GM12878 (cell line): Measurements from ENCODE around the gene PSMB1.

ENCODE experiments used
- ASH2L ChIP-seq: fragments of 300-600, 200-600 bp; sonication (generic); IDR thresholded peaks from 2 replicates; pipeline ENCODE4 v1.6.1; 2017; ENCODE audit warnings: low read depth, mild to moderate bottlenecking, borderline replicate concordance
- CTCF ChIP-seq, 3 experiments: IDR thresholded peaks in 2 of 3; conservative IDR thresholded peaks in 1 of 3; 2 replicates each; pipeline ENCODE4 v1.5.1; 2011; ENCODE audit warnings: low read depth in 3 of 3, low read length in 3 of 3, mild to moderate bottlenecking in 3 of 3, control low read depth in 2 of 3, moderate library complexity in 2 of 3, inconsistent platforms in 1 of 3, mixed read lengths in 1 of 3; ENCODE audit not compliant: control insufficient read depth in 2 of 3, insufficient read depth in 1 of 3; ENCODE audit errors: extremely low read depth in 1 of 3
- EP300 ChIP-seq, 2 experiments: fragments of 150-350 bp in 1 of 2; IDR thresholded peaks; 2 replicates each; pipeline ENCODE4 v1.6.1; 2011 to 2012; ENCODE audit warnings: low read depth in 2 of 2, low read length in 2 of 2, borderline replicate concordance in 1 of 2, improper control_type of control experiment in 1 of 2, inconsistent platforms in 1 of 2; ENCODE audit not compliant: control insufficient read depth in 1 of 2
- EZH2 ChIP-seq: IDR thresholded peaks from 2 replicates; pipeline ENCODE4 v1.6.1; 2012; ENCODE audit warnings: low read depth, mild to moderate bottlenecking, control low read depth, inconsistent platforms, low read length, borderline replicate concordance; ENCODE audit not compliant: control insufficient read depth
- PAX8 ChIP-seq: fragments of 450-650 bp; IDR thresholded peaks from 2 replicates; pipeline ENCODE4 v1.6.1; 2017; ENCODE audit warnings: mild to moderate bottlenecking, moderate library complexity
- POLR2A ChIP-seq: IDR thresholded peaks from 2 replicates; pipeline ENCODE4 v1.6.1; 2011; ENCODE audit warnings: low read depth, mild to moderate bottlenecking, low read length

- no peak for TF ChIP-seq EZH2
- no peak for TF ChIP-seq EP300 (IDR thresholded peaks at IDR 0.05; ENCODE audit: borderline replicate concordance in 1 of 2, control insufficient read depth in 1 of 2, low read depth in 2 of 2, low read length in 2 of 2)
- TF ChIP-seq CTCF (IDR thresholded peaks at IDR 0.05 in 2 of 3, conservative IDR thresholded peaks at IDR 0.05 in 1 of 3; ENCODE audit: control insufficient read depth in 2 of 3, extremely low read depth in 1 of 3, insufficient read depth in 1 of 3, low read depth in 3 of 3, low read length in 3 of 3) = no peak
- no peak for TF ChIP-seq PAX8
- no peak for TF ChIP-seq POLR2A
- no peak for TF ChIP-seq ASH2L
These were observed 11.9 kb upstream of the PSMB1 start for GRCh38 chr6:170564936-170565530.
